ENCODE measurements around the gene ADAMTS19. TPM values are rescaled to one million over a fixed set of nuclear protein-coding genes. Genes with fewer than 3 reads are reported as not detected.
"Not testable (repeated sequence)": the region's sequence is repeated elsewhere in the genome, so short reads cannot be mapped to it uniquely, and the experiment has no call there.

ADAMTS19 gene
- polyA plus RNA-seq, 3 donors: 5.2 to 6.1 (median 5.4) TPM

GRCh38 chr5:129474544-129474943 lies 14.4 kb downstream of the ADAMTS19 start:
- no peak for DNase-seq

GRCh38 chr5:129476751-129477150 lies 16.7 kb downstream of the ADAMTS19 start:
- DNase-seq: no peak

GRCh38 chr5:129477532-129477931 lies 17.4 kb downstream of the ADAMTS19 start:
- no peak for DNase-seq

- no peak for DNase-seq
Measured at GRCh38 chr5:129481161-129481560, 21.1 kb downstream of the ADAMTS19 start.

- no peak for DNase-seq
Measured at GRCh38 chr5:129496421-129496820, 36.3 kb downstream of the ADAMTS19 start.

GRCh38 chr5:129496864-129497595 lies 36.9 kb downstream of the ADAMTS19 start:
- no peak for DNase-seq

GRCh38 chr5:129499208-129499852 lies 39.2 kb downstream of the ADAMTS19 start:
- no peak for DNase-seq

GRCh38 chr5:129500101-129500500 lies 40.0 kb downstream of the ADAMTS19 start:
- DNase-seq: no peak

- DNase-seq: no peak
Measured at GRCh38 chr5:129506086-129506485, 46.0 kb downstream of the ADAMTS19 start.

- DNase-seq: no peak
Measured at GRCh38 chr5:129506950-129507349, 46.9 kb downstream of the ADAMTS19 start.

- DNase-seq: no peak
Measured at GRCh38 chr5:129507527-129507926, 47.4 kb downstream of the ADAMTS19 start.

- DNase-seq: no peak
Measured at GRCh38 chr5:129508606-129509005, 48.5 kb downstream of the ADAMTS19 start.

GRCh38 chr5:129509363-129509975 lies 49.4 kb downstream of the ADAMTS19 start:
- no peak for DNase-seq

- DNase-seq: no peak
Measured at GRCh38 chr5:129511291-129511690, 51.2 kb downstream of the ADAMTS19 start.

- no peak for DNase-seq
Measured at GRCh38 chr5:129541051-129541450, 81.0 kb downstream of the ADAMTS19 start.

GRCh38 chr5:129541648-129542251 lies 81.7 kb downstream of the ADAMTS19 start:
- no peak for DNase-seq

GRCh38 chr5:129547137-129547536 lies 87.0 kb downstream of the ADAMTS19 start:
- DNase-seq: no peak

GRCh38 chr5:129554134-129554904 lies 94.2 kb downstream of the ADAMTS19 start:
- DNase-seq: no peak

- no peak for DNase-seq
Measured at GRCh38 chr5:129563585-129563984, 103.5 kb downstream of the ADAMTS19 start.

GRCh38 chr5:129569295-129569694 lies 109.2 kb downstream of the ADAMTS19 start:
- peak; percentile 17 for DNase-seq

- no peak for DNase-seq
Measured at GRCh38 chr5:129572060-129572459, 112.0 kb downstream of the ADAMTS19 start.

- DNase-seq: not testable (repeated sequence)
Measured at GRCh38 chr5:129584496-129584895, 124.4 kb downstream of the ADAMTS19 start.

Measured in renal pelvis (tissue), 4 donors.